Occipital lobe (tissue), 2 donors: Measurements from ENCODE around the gene MAP7. TPM values are rescaled to one million over a fixed set of nuclear protein-coding genes. Genes with fewer than 3 reads are reported as not detected.

Experiments used
- DNase-seq: peaks from one replicate; lab custom pipeline; 2025; lab: John Stamatoyannopoulos, UW
- total RNA-seq: library from RNA; depleted of rRNA; stranded (reverse); fragments of >200 nt; gene quantifications from one replicate; pipeline ENCODE4 v1.2.3, GENCODE V29; 2014

Gene MAP7
- total RNA-seq, 1 donor from 2014 or later, result 6.1 TPM

DNA sequence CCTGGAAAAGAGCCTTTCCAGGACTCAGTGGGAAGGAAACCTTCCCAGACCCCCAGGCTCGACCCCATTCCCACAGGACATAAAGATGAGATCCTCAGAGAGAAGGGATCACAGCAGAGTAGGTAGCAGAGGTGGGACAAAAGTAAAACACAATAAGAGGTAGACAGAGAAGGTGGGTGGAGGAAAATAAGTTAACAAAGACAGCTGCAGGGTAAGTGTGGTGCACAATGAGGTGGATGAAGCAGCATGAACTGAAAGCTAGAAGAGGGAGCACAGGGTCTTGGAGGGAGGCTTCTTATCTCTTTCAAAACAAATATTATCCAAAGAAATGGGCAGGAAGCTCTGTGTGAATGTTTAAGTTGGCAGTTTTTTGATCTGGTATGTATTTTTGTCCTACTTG, 14.0 kb upstream of the MAP7 start:
- DNase-seq, result no peak

DNA sequence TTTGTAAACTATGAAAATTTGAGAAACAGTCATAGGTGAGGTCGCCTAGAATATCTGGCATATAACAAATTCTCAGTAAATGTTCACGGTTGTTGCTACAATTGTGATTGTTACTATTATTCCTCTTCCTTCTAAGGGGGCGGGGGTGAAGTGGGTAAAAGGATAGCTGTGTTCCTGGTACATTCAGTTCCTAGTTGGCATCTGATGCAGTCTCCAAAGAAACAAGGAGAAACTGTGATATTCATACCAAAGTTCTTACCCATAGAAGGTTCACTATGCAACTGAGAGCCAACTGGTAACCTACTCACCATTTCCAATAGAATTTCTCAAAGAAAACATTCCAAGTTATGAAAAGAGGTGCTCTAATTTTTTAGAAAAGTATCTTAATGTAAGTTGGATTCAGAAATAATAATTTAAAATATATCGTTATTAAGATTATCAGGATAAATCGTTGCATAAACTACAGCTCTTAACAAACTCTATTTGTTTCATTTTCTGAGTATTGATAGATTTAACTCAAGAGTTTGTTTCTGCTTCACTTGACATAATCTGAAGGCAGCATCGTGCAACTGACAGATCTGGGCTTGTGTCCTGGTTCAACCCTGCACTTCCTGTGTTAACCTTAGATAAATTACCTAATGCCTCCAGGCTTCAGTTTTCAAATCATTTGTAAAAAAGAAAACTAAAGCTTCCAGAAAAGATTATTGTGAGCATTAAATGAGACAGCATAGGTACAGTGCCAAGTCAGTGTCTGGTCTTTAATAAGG, 13.3 kb upstream of the MAP7 start:
- DNase-seq, result no peak

DNA sequence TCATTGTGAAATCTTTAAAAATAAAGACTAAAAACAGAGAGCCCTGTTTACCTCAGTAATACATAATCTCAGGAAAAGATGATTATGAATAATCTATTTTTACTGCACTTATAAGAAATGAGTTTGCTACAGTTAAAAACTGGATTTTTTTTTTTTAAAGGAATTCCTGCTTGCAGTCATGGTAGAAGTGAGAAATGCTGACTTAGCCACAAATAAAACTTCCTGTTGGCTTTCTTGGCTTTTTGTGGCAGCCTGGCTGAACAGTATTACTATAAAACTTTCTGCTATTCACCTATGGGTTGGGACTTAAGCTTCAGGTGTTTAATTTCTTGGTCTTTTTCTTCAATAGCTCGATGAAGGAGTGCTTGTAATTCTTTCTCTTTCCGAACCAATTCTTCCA, 12.0 kb upstream of the MAP7 start:
- no peak for DNase-seq

DNA sequence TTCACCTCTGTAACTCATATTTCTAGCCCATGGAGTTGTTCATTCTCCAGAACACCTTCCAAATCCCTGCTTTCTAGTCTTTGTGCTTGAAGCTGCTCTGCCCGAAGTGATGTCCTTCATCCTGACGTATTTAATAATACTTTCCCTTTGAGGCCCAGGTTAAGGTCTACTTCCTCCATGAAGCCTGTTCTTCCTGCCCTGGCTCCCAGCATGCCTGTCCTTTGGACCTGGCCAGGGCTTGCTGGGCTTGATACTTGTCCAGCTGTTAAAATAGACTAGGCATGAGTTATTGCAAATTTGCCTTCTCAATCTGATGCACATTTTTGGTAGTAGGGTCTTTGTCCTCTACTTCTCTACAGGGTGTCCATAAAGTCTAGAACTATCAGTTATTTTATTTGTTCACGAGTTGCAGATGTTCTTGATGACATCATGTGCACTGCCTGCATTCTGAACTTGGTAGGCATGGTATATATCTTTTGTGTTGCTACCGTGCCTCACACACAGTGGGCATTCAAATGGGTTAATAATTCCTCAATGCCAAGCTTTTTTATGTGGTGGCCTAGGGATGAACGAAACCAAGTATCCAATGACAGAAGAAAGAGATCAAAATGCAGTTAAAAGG, 3.1 kb upstream of the MAP7 start:
- DNase-seq, result no peak

DNA sequence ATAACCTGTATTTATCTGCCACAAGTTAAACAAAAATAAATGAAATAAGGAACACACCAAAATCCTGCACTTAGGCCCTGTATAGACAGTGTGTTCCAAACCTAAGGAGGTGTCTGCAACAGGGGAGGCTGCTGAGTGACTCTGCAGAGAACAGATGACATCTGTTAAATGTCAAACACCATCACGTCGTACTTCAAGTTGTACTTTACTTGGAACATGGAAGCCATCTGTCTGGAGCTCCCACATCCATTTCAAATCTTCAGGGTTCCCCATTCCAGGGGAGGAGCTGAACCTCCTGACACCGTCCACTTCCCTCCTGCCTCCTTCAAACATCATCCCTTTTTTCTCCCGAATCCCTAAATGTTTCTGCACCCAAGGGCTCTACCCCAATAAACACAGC, 1.8 kb upstream of the MAP7 start:
- DNase-seq, result no peak

DNA sequence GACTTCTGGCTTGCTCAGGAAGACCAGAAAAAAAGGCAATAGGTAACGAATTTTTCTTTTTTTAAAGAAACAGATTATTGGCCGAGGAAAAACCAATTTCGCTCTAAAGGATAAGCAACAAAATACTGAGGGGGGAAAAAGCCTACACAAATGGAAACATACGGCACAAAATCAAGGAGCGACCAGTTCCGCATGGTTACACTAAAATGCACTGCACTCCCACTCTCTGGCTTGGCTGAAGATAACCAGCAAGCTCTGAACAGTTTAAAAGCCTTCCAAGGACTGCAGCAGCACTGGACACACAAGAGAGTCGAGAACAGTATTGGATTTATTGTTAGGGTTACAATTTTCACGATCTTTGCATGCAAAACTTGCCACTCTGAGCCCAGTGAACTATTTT, 881 bp upstream of the MAP7 start:
- no peak for DNase-seq

DNA sequence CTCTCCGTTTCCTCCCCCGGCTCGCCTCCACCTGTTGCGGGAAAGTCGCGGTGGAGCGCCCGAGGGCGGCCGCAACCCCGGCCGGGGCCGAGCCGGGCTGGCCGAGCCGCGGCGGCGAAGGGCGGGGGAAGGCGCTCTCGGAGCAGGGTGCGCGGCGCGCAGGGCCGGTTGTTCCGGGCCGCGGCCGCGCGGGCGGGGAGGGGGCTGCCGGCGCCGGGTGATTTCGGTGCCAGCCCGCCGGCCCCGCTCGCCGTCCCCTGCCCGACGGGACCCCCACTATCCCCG, 235 bp downstream of the MAP7 start:
- DNase-seq, result no peak

DNA sequence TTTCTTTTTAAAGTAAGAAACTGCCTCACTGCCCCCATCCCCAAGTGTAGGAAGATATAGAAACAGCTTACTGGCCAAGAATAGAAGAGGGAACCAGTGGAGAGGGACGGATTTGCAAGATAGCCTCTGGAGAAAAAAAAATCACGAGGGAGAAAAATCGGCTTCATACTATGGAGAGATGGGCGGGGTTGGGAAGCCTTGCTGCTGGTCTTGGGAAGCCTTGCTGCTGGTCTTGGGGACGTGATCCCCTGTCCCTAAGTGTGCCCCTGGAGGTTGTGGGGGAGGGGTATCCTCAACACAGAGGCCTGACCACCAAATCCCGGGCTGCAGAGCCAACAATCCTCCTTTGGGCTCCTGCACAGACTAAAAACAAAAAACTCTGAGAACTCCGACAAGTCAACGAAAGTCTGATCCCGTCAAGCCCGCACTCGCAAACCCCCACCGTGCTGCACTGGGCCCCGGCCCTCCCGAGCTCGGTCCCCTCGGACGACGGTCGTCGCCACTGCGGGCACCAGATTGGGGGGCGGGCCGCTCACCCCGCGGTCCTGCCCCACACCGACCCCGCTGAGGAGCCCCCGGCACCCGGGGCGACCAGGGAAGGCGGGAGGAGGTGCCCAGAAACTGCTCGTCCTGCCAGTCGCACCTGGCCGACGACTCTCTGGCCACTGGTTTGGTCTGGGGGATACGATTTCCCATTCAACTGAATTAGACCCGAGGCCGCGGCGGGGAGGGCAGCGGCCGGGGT, 750 bp downstream of the MAP7 start:
- no peak for DNase-seq

DNA sequence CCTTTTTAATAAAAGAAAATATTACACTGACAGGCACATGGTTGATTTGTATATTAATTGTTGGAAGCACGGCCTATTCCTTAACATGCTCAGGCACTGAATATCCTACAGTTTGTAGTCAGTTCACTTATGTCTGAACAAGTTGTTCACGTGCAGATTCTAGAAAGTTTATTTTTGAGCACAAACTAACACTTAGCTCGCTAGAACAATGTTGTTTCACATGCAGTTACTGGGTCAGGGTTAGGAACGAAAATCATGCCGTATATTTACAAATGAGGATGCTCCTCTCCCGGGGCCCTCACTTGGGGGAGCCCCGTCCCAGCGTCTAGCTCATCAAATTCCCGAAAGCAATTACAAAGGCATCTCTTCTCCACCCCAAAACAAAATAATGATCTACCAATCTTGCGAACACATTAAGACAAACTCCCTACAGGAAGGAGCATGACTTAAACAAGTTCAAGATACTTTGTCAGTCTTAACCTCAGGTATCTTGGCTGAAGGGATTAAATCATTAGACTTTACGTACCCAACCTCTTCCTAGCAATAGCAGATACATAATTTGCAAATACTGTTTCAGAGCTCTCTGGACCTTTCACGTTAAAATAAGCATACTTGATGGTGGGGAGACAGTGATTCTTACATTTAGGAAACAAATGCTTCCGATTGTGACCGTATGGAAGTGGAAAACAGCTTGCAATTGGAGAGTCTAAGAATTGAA, 1.5 kb downstream of the MAP7 start:
- no peak for DNase-seq

DNA sequence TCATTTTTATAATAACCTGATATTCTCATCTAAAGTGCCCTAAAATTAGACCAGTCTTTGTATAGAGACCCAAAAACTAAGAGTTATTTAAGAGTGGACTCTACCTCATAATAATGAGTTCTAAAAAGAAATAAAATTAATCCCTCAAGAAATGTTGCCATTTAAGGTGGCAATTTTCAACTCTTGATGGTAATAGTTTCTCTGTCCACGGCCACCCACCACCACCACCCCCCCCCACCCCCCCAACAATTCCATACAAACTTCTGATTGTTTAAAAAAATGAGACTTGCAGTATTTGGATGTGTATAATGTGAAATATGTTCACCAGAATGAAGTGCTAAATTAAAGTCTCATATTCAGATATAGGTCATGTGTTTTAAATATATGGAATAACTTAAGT, 2.4 kb downstream of the MAP7 start:
- no peak for DNase-seq

DNA sequence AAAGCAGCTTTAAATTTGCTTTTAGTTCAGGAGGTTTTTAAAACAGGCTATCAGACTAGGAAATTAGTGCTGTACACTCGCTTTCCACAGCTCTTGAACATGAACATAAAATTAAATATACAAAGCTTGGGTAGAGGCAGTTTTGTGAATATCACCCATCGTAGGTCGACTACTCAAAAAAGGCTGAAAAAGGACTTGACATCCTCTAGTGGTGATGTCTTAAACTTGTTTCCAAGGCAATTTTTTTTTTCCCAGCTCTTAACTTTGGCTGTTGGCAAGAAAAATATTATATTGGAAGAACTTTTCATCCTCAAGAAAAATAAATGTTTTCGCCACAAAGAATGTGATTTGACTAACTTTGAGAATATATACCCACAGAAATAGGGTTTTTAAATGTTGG, 2.9 kb downstream of the MAP7 start:
- DNase-seq, result no peak

DNA sequence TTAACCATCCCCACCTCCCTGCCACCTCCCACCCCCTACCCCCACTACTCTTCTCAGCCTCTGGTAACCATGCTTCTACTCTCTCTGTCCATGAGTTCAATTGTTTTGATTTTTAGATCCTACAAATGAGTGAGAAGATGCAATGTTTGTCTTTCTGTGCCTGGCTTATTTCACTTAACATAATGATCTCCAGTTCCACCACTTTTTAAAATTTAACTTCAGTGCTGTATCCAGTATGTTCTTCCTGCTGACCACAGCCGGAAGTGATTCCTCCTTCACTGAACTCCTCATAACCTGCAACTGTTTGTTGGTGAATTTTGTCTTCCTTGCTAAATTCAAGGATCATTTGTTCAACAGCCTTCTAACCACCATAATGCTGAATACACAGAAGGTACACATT, 3.9 kb downstream of the MAP7 start:
- no peak for DNase-seq

DNA sequence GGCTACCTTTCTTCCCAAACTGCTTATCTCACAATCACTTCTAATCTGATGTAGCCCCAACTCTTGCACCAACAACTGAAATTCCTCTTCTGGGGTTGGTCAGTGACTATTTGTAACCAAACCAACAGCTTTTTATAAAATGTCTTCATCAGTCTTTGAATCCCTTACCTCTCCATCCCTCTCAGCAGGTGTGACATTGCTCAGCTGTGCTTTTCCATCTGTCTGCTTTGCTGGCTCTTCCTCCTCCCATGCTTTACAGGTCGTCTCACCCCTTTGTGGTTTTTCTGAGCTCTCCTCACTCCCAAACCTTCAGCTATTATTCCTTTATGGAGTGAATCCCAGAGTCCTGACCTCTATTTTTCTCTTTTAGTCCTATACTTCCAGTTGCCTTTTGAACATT, 5.9 kb downstream of the MAP7 start:
- DNase-seq, result no peak

DNA sequence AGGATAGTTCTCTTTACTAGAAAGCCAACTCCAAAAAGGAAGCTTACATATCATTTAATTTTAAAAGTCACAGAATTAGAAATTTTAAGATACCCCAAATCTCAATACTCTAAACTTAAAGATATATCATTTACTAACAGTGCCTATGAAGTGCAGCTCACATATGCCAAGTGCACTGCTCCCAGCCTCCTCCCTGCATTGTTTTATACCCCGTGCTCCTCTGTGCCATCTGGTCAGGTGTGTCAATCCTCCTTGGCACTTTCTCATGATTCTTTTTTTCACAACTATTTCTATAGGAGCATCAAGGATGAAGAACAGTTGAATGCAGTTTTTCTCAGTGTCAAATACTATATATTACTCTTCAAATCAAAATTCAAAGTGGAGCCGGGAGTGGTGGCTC, 8.8 kb downstream of the MAP7 start:
- DNase-seq, result no peak

DNA sequence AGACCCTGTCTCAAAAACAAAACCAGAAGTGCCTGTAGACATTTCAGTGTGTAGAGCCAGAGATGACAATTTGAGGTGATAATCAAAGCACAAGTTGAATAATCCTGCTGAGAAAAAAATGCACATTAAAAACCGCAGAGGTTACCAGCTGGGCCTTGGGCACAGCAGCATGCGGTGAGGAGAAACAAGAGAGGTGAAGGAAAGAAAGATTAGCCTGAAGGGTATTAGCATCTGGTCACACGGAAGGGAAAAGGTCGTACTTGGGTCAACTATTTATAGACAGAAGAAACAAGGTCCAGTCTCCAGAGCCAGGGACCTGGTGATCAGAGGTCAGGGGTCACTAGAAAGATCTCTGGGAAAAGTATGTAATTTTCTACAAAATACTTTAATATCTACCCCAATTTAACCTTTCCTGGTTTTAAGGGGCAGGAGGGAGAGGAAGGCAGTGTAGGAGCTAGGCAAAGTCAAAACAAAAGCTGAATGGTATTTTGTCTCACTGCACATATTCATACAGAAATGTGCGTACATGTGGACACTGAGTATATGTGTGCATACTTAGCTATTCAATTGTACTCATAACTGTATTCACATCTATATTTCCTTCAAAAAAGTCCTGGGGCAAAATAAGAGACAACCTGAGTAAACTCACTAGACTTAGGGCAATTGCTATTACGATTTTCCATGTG, 10.1 kb downstream of the MAP7 start:
- DNase-seq, result no peak

DNA sequence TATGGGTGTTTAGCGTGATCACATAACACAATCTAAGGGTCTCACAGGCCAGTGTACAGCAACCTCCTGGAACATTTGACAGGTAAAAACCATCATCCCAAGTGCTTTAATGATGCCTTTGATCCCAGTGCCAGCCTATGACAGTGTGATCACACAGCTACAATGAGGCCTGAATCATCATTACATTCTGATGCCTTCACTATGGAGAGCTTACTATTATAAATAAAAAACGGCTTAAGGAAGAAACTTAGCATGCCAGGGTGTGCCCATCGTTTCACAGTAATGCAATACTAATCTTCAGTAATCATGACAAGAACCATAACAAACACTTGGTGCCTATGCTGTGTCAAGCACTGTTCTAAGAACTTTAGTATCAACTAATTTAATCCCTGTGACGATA, 11.4 kb downstream of the MAP7 start:
- DNase-seq, result no peak

DNA sequence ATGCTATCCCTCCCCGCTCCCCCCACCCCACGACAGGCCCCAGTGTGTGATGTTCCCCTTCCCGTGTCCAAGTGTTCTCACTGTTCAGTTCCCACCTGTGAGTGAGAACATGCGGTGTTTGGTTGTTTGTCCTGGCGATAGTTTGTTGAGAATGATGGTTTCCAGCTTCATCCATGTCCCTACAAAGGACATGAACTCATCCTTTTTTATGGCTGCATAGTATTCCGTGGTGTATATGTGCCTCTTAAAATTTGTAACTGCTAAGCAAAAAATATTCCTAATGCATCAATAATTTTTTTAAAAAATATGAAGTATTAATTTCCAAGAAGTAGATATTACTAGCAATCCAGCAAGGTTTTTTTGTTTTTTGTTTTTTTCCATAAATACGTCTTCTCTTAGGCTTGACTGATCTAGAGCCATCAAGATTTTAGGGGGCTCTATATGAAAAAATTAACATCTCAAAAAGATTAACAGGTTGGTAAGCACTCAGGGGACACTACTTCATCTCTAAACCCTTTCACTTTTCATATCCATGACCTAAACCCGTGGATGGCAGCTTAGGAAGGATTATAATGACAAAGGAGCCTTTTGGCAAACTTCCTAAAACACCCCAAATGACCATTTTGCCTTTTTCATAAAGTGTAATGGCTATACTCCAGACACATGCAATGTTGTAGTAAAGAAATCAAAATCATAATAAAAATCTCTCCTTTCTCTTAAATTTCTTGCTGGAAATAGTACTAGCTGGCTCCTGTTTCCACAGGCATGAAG, 14.2 kb downstream of the MAP7 start:
- no peak for DNase-seq

DNA sequence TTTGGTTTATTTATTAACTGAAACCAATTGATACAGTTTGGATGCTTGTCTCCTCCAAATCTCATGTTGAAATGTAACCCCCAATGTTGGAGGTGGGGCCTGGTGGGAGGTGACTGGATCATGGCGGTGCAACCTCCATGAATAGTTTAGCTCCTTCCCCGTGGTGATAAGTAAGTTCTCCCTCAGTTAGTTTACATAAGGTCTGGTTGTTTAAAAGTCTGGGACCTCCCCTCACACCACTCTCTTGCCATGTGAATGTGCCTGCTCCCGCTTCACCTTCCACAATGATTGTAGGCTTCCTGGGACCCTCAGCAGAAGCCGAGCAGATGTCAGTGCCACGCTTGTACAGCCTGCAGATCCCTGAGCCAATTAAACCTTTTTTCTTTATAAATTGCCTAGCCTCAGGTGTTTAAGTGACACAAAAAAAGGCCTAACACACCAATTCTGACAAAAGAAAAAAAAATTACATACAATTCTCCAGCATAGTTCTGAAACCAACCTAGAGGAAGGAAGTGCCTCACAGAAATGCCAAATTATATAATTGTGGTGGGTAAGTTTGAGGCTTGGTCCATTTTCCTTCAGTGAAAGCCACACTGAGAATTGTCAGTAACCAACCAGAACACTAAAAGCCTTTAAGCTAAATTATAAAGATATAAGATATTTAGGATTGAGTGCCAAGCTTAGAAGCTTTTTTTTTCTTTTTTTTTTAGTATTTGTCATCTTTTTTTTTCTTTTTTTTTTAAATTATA, 15.0 kb downstream of the MAP7 start:
- DNase-seq, result no peak

DNA sequence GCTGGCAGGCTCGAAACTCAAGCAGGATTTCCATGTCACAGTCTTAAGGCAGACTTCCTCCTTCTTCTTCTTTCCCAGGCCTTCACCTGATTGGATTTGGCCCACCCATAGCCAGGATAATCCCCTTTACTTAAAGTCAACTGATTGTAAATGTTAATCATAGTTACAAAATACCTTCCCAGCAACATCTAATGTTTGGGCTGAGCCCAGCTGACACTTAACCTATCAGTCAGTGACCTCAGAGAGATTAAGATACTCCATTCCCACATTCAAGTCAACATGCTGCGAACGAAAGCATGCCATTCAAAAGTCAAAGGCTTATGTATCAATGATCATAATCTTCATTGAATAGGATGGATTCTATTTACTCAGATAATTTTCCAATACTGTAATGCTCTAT, 16.0 kb downstream of the MAP7 start:
- DNase-seq, result no peak

DNA sequence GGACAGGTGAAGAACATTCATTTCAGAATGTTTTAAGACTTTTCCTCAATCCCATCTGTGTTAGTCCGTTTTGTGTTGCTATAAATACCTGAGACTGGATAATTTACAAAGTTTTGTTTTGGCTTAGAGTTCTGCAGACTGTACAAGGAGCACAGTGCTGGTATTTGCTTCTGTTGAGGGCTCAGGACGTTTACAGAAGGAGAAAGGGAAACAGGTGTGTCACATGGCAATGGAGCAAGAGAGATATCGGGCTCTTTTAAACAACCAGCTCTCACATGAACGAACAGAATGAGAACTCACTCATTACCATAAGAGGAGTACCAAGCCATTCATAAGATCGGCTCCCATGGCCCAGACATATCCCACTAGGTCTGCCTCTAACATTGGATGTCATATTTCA, 16.7 kb downstream of the MAP7 start:
- DNase-seq, result no peak
